RCC 7860 (cell line): ENCODE measurements around the gene FOLR3.
"Not testable (repeated sequence)": the region's sequence is repeated elsewhere in the genome, so short reads cannot be mapped to it uniquely, and the experiment has no call there.

Experiments used
- DNase-seq: peaks from one replicate; pipeline ENCODE4 v3.0.0-alpha.2; 2015; ENCODE audit warnings: low spot score
- FAIRE-seq: peaks from 2 replicates; lab custom pipeline; 2012; peaks lifted over from hg19 to GRCh38; lab: Jason Lieb, UNC

FOLR3 gene

DNA sequence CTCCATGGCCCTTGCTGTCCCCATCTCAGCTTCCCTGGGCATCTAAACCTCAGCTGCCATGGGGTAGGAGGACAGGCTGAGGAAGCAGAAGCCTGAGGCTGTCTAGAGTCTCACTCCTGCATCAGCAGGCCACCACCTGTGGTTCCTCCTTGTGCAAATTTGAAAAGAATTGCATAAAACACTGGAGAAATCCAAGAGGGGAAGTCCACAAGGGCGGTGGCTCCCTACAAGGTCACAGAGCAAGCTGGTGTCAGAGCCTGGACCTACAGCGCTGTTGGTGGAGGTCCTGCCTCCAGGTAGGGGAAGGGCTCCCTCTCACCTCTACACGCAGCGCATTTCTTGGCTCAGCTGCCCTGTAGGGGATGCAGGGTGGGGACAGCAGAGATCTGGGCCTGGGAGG, at the start of gene FOLR3:
Gene FOLR3, plus strand, starts transcription at position 253 of the 400 bp plus-strand sequence. CDS start 228 bp downstream, outside the sequence.
- DNase-seq, FAIRE-seq: not testable (repeated sequence)

DNA sequence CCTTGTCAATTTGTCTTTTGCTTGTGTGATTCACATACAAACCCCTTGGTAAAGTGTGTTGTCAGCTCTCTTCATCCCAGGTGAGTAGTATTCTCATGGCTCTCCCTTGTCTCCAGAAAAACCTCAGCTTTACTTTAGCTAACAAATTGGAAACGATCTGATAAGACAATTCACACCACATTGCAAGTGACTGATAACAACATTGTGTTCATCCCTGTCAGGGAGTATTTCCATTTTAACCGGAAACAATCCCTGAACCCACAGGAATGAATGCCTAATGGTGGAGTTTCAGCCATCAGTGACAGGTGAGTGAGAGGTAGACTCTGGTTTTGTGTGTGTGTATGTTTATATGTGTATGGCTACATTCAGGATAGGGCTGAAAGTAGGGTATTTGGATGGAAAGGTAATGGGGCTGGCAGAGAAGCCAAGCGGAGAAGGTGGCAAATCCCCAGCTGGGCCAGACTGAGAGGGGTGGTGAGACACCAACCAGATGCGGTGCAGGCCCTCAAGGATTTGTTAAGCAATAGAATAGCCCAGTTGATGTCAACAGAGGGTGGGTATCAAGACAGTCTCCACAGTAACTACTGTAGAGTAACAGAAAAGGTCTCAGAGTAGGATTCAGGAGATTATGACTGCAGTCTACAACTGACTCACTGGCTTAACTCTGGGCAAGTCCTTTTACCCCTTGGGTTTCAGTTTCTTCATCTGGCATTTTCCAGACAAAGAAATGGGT, 47.3 kb upstream of the FOLR3 start:
- DNase-seq: no peak
- no peak for FAIRE-seq

DNA sequence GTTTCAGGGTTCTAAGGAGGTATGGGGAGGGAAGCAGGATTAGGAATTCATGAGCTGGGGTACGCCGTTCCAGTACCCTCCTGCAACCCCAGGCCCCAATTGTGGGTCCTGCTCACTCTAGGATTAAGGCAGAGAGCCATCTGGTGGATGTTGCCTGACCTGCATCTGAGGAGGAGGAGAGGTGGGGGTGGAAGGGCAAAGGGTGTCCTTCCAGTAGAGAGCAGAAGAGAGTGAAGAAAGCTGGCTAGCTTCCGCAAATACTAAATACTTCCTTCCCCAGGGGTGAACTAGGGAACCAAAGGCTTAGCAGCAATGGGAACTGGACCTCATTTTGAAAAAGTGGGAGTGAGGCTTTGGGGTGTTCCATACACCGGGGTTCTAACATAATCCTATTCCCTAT, 44.2 kb upstream of the FOLR3 start:
- FAIRE-seq (no peak), DNase-seq (no peak)

DNA sequence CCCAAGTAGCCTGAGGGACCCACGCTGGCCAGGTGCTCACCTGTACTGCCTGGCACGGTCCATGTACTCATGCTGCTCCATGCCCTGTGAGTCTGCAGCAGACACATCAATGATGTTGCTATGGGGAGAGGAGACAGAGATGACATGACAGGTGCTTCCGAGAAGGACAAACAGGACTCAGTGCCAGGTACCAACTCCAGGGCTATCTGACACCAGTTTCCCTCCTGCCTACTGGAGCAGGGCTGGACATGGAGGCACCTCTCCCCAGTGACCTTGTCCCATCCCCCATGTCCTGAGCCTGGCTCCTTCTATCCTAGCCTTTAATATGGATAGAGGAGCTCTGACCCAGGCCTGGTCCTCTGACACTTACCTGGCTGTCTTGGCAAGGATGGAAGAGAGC, 36.8 kb upstream of the FOLR3 start:
- DNase-seq (no peak), FAIRE-seq (no peak)

DNA sequence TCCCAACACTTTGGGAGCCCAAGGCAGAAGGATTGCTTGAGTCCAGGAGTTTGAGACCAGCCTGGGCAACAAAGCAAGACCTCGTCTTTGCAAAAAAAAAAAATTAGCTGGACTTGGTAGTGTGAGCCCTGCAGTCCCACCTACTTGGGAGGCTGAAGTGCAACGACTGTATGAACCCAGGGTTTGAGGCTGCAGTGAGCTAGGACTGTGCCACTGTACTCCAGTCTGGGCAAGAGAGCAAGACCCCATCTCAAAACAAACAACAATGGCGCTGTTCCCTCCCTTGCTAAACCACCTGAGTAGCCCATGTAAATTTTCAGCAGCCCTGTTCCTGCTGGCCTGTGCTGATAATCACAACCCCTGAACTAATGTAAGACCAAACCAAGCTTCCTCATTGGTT, 35.5 kb upstream of the FOLR3 start:
- DNase-seq (no peak), FAIRE-seq (no peak)

DNA sequence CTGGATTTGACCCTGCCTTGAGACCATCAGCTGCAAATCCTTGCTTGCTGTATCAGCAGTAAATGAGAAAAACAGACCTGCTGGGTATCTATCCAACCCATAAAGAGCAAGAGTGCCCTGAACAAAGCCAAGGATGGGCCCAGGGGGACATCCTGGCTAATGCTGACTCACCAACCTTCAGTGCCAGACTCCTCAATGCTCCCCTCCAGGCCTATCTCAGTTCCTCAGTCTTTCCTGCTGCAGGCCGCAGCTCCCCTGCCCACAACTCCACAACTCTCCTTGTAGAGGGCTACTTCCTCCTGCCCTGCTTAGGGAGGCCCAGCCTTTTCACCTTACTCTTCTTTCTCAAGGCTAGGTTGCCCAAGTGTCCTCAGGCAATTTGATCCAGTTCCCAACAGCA, 35.1 kb upstream of the FOLR3 start:
- DNase-seq (no peak), FAIRE-seq (no peak)

DNA sequence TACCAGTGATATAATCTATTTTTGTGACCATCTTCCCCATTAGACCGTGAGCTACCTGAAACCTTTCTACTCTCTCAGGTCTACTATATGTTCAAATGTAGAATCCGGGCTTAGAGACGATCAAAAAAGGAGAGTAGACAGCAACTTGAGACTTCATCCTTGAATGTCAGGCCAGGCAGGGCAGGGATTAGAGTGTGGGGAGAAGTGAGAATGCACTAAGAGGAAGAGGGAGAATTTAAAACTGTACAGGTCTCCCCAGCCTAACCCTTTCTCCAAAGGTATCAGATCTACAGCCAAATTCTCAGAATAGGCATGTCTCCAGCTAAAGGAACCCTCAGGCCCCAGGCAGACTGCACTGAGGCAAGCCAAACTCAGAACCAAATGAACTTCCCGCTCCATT, 33.4 kb upstream of the FOLR3 start:
- FAIRE-seq (no peak), DNase-seq (no peak)

DNA sequence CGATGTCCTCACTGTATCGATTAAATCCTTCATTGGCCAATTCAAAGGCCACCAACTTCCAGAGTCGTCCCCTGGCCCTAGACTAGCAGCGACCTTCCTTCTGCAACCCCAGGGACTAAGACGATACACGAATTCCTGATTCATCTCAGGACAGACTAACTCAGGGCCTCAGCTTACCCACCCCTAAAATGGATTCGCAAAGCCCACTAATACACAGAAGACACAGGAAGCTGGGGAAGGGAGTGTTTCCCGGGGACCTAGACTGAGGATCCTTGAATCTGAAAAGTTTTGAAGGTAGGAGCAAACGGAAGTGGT, 32.9 kb upstream of the FOLR3 start:
- DNase-seq (no peak), FAIRE-seq (no peak)

DNA sequence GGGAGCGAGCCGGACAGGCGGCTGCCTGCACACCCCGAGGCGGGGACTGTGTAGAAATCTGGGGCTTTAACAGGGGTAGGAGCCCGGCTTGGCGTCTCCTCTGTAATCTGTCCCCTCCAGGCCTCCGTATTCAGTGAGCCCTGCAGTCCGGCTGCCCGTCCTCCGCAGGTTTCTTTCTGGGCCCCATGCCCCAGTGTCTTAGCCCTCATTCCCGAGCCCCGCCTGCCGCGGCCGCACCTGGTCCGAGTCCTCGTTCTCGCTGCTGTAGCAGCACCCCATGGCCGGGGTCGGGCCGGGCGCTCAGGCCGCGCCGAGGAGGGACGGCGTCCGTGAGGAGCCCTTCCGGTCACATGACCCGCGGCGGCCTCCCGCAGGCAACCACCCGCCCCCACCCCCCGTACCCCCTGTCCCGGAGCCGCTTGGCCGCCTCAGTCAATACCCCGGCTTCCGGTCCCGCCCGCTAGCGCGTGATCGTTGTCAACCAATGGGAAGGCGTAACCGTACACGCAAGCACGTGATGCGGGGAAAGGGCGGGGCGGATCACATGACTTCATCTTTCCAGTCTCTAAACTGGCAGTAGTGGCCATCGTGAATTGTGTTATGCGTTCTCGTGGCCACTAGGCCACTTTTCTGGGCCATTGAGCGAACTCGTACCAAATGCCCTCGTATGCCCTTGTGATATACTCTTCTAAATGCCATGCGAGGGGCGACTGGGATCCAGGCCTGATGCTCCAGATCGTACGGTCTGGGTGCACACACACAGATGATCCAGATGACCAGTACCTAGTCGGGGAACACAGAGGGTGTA, 32.4 kb upstream of the FOLR3 start, which contains the start of gene LAMTOR1:
Gene LAMTOR1, minus strand, starts transcription at position 352 of the 808 bp plus-strand sequence. Its CDS starts 73 bp downstream, at position 279.
- FAIRE-seq (peak; percentile 53), DNase-seq (peak; percentile 94)

DNA sequence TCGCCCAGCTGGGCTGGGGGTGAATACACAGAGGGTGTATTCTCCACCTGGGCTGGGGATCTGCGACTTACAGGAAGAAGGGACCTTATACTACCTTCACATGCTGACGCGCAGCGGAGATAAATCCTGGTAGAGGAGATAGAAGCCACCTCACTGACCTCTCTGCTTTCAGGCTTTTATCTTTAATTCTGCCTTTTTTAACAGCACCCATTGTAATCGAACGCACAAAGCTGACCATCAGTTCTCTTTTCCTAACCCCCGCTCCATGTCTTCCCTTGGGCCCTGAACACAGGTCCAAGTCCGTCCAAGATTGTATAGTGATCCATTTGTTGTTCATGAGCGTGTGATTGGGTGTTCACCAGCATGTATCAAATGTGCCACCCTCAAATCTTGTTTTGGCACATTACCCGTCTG, 31.8 kb upstream of the FOLR3 start:
- no peak for DNase-seq
- FAIRE-seq: no peak

DNA sequence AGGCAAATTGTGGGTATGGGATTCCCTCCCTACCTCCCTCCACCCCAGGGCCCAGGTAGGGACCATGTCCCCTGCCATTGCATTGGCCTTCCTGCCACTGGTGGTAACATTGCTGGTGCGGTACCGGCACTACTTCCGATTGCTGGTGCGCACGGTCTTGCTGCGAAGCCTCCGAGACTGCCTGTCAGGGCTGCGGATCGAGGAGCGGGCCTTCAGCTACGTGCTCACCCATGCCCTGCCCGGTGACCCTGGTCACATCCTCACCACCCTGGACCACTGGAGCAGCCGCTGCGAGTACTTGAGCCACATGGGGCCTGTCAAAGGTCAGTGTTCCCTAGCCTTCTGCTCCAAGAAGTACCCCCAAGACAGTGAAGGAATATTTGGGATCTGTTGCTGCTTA, 29.6 kb upstream of the FOLR3 start, which contains the start of gene TOMT:
Gene TOMT, plus strand, starts transcription at position 37 of the 400 bp plus-strand sequence. Its CDS starts 28 bp downstream, at position 65.
- FAIRE-seq: no peak
- no peak for DNase-seq

DNA sequence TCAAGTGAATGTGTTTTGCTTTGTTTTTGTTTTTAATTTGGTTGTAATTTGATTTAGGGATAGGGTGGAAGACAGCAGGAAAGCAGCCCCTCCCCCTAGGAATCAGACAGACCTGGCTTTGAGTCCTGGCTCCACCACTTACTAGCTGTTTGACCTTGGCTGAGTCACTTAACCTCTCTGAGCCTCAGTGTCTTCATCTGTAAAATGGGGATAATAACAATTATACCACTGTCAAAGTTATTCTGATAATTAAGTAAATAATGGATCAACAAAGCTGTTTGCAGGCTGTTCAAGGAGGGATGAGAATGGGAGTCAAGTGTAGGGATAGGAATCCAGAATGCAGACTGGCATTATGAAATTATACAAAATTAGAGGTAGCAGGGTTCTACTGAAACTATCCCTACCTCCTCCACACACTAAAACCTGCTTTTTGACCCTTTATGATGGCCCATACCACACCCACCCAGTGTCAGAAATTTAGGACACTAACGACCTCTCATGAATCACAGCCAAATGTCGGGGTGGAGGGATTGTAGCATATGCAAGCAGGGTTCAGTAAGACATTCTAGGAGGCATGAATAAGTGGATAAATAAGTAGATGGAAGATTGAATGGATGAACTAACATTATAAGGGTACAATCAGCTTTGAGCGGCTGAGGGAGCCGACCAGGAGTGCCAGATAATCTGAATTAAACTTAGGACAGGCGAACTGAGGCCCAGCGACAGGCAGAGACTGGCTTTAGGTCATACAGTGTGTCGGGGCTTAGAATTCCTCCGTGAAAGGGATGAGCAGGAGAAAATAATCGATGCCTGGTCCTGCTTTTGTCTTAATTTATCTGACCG, 24.0 kb upstream of the FOLR3 start:
- no peak for DNase-seq
- no peak for FAIRE-seq

DNA sequence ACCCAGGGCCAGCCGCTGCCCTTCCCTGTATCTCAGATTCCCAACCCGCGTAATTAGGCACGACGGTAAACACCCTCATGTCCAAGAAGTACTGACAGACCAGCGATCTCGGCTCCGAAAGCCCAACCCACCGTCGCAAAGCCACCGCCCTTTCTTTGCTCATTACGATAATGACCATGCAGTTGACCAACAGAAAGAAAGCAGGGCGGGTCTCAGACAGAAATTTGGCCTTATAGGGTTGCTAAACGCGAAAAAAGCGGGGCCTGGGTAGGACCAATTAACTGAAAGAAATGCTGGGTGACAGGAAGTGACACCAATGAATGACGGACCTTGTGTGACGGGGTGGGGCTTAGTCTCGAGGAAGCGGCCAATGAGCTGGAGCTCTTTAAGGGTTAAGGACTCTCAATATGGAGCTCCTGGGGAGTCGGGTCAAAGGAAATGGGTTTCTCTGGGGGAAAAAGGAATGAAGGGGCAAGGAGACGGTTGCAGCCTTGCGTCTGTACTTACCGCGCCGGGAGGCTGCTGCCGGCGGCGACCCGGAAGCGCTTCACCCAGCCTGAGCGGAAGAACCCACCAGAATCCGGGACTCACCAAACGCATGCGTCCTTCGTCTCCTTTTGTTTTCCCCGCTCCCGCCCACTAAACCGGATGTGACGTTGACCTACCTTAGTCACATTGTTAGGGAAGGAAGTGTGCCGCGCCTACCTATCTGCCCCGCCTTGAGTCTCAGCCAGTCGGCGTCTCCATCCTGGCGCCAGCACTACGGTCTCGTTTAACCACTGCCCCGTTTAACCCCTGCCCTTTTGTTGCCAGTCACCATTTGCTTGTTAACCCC, 23.2 kb upstream of the FOLR3 start, which contains the start of gene ANAPC15:
Gene ANAPC15, minus strand, starts transcription at position 553 of the 835 bp plus-strand sequence. CDS start 1,419 bp downstream, outside the sequence.
- peak; percentile 97 for DNase-seq

DNA sequence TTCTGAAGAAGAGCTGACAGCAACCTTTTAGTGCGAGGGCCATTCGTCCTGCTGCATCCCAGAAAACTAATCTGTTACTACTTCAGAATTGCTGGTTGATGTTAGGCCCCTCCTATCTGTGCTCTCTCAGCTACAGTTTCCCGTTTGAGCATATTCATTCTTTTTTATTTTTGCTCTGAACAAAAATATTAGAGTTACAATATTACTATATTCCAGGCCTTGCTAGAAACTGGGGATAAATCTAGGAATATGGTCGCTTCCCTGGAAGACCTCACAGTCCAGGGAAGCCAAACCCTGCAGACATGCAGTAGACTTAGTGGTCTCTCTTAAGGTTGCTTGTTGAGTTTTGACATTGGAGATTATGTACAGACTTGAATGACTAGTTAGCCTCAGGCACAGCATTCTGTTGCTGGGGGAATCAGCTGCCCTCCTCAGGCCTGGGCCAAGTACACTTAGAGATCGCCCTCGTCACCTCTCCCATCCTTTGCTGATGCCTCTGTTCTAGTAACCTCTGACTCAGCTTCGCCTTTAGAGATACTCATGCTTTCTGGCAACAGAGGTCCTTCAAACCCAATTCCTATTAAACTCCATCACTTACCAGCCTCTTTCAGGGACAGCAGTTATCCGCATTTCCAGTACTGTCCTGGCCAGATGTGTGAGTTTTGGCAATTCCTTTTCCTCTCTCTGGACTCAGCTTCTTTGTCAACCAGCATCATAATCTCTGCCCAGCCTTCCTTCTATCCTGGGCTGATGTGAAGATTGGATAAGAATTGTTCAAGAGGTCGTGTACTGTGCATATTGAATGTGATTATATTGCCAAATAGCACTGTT, 22.3 kb upstream of the FOLR3 start:
- DNase-seq: no peak
- FAIRE-seq: no peak

More for the DNA sequence above, 23.2 kb upstream of the FOLR3 start, which contains the start of gene ANAPC15:
- peak; percentile 94 for FAIRE-seq

DNA sequence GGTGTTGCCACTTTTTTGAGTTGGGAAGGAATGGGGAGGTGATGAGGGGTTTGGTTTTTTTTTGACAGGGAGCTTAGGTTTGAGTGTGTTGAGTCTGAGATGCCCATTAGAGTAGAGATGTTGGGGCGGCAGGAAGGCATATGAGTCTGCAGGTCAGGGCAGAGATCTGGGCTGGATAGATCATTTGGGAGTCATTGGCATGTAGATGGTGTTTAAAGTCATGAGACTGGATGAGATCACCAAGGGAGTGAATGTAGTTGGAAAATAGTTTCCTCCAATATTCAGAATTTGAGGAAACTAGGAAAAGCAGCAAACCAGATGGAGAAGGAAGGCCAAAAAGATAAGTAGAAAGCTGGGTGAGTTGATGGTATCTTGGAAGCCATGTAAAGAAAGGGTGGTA, 21.0 kb upstream of the FOLR3 start:
- DNase-seq: no peak
- no peak for FAIRE-seq

DNA sequence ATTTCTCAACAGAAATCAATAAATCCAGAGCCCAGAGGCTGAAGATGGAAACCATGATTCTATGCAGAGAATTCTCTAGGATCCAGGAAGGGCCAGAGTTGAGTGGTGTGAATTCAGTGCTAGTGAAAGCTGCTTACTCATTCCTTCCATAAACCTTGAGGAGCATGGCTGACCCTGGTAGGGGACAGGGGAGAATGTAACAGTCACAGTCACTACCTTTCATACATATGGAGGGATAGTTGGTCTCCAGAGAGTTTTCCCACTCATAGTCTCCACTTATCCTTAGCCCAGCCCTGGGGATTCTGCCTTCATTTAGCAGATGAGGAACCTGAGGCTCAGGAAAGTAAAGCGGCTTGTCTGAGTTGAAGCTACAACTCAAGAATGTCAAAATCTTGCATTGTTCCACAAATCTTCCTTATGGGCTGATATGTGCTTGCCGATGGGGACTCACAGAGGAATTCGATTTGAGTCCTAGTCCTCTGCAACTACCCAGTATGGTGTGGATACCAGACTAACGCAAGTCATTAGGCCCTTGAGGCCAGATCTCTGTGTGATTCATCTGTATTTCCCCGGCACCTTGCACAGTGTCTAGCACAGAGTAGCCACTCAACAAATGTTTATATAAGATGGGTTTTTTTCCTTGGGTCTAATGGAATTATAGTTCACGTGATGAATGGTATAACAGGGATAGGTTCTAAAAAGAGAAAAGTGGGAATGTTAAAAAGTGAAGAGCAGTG, 19.3 kb upstream of the FOLR3 start:
- DNase-seq (no peak), FAIRE-seq (no peak)

DNA sequence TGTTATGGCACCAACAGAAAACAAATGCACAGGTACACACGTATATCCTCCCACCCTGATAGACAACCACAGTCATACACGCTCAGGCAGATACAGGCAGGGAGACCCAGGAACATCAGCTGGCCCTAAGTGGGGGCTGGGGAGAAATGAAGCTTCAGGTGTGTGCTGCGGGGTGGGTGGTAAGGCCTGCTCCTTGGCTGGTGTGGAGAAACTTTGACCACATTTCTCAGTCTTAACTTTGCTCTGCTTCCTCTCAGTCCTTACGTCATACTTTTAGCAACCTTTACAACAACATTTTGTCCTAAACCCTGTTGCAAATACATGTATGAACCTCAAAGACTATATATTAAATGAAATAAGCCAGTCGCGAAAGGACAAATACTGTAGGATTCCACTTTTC, 16.3 kb upstream of the FOLR3 start:
- DNase-seq (no peak), FAIRE-seq (no peak)

DNA sequence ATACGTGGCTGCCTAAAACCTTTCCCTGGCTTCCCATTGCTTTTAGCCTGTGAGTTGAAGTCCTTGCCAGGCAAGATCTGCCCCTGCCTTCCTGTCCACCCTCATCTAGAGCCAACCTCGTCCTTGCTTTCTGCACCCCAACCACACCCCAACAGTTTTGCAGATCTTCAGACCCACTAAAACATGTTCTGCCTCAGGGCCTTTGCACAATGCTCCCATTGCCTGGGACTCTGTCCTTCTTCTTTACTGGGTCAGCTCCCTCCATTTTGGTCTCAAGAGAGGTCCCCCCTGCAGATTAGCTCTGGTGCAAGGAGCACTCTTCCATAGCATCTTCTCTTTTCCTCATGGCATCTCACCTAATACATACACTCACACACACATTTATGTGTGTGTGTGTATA, 14.6 kb upstream of the FOLR3 start:
- no peak for DNase-seq
- FAIRE-seq: no peak

DNA sequence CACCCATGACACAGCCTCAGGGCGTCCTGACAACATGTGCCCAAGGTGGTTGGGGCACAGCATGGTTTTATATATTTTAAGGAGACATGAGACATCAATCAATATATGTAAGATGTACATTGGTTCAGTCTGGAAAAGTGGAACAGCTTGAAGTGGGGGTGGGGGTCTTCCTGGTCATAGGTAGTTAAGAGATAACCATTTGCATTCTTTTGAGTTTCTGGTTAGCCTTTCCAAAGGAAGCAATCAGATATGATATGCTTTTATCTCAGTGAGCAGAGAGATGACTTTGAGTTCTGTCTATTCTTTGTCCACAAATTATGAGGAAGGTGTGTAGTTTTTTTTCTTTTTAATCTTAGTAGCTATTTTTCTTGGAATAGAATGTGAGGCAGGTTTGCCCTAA, 12.9 kb upstream of the FOLR3 start:
- FAIRE-seq (no peak), DNase-seq (no peak)
